Measurements from ENCODE around the gene RARRES1. TPM values are rescaled to one million over a fixed set of nuclear protein-coding genes. Genes with fewer than 3 reads are reported as not detected.
A peak's percentile ranks its signal among the peaks of the same experiment; 100 is the strongest.
"Not testable (repeated sequence)": the region's sequence is repeated elsewhere in the genome, so short reads cannot be mapped to it uniquely, and the experiment has no call there.

Gene RARRES1
- total and polyA plus RNA-seq, 3 experiments from 2014 or later: not detected

DNA sequence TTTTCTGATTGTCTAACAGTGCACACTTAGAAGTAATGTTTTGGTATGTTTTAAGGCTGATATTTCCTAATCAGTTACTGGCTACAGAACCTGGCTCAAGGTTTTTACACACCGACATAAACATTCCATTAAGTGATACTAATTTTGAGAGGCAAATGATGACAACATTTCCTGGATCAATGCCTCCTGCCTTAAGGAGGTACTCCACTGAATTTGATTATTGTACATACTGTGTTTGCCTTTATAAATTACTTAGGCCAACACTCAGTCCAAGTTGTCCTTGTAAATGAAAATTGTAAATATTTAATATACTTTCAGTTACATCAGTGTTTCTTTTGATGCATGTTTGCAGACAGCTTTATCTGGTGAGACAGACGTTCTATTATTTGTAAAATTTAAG, 35.6 kb downstream of the RARRES1 start:
- POLR2A ChIA-PET: no interaction called here
- CTCF ChIA-PET: interaction anchor here (1.3 kb wide), 1 partner anchor 31 kb away, joined by 3 read pairs; no protein-coding TSS in a partner anchor

DNA sequence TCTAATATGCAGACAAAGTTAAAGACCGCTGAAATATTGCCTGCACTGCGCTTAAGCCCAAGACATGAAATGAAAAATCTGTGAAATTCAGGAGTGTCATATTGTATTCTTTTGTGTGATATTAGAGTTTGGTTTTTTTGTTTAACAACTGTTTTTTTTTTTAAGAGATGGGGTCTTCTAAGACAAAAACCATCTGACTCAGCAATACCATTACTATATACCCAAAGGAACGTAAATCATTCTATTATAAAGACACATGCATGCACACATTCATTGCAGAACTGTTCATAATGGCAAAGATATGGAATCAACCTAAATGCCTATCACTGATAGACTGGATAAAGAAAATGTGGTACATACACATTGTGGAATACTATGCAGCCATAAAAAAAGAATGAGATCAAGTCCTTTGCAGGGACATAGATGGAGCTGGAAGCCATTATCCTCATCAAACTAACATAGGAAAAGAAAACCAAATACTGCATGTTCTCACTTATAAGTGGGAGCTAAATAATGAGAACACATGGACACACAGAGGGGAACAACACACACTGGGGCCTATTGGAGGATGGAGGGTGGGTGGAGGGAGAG, 38.3 kb downstream of the RARRES1 start:
- CTCF ChIA-PET; H3K36me3 ChIP-seq (ENCODE audit: insufficient read depth, low read length); POLR2A ChIA-PET; H3K9me3 ChIP-seq (ENCODE audit: low read length); H3K27me3 Mint-ChIP-seq; H3K4me3 ChIP-seq (ENCODE audit: low read length); DNase-seq; H3K4me1 ChIP-seq (ENCODE audit: insufficient read depth, low read length); H3K4me1 Mint-ChIP-seq; H3K4me3 Mint-ChIP-seq; H3K9me3 Mint-ChIP-seq; H3K27me3 ChIP-seq (ENCODE audit: insufficient read depth, low read length, poor library complexity, severe bottlenecking); H3K27ac ChIP-seq (ENCODE audit: low read depth, low read length): not testable (repeated sequence)
- Mint-ChIP-seq H3K27ac (peak overlapping the region in 1 of 8 donors; percentile 81), H3K36me3 (peaks cover 34 to 68% (median 36%) of the 10 kb centered on the region in 3 donors)

More for the DNA sequence above, 35.6 kb downstream of the RARRES1 start:
- H3K4me3 Mint-ChIP-seq: no peak overlapping the region
- no peak overlapping the region for H3K27ac Mint-ChIP-seq
- Histone ChIP-seq H3K27ac (ENCODE audit: low read depth, low read length) (no peak overlapping the region), H3K4me3 (ENCODE audit: low read length) (no peak overlapping the region), H3K9me3 (ENCODE audit: low read length) (no peaks in the 10 kb centered on the region), H3K36me3 (ENCODE audit: insufficient read depth, low read length) (peaks cover 3% of the 10 kb centered on the region), H3K27me3 (ENCODE audit: insufficient read depth, low read length, poor library complexity, severe bottlenecking) (no peaks in the 10 kb centered on the region), H3K4me1 (ENCODE audit: insufficient read depth, low read length) (no peaks in the 10 kb centered on the region)
- no peaks in the 10 kb centered on the region for H3K27me3 Mint-ChIP-seq
- DNase-seq: no peak
- peaks cover 0 to 4% (median 0%) of the 10 kb centered on the region in 5 donors for H3K9me3 Mint-ChIP-seq
- peaks cover 30 to 63% (median 32%) of the 10 kb centered on the region in 3 donors for H3K36me3 Mint-ChIP-seq
- H3K4me1 Mint-ChIP-seq: peaks cover 2 to 9% (median 7%) of the 10 kb centered on the region in 3 donors

GRCh38 chr3:158685159-158685558, 47.1 kb downstream of the RARRES1 start:
- Mint-ChIP-seq H3K9me3 (no peaks in the 10 kb centered on the region), H3K27me3 (no peaks in the 10 kb centered on the region), H3K27ac (no peak overlapping the region), H3K4me1 (peaks cover 0 to 2% (median 0%) of the 10 kb centered on the region in 3 donors), H3K36me3 (peaks cover 7 to 60% (median 18%) of the 10 kb centered on the region in 3 donors), H3K4me3 (no peak overlapping the region)
- DNase-seq: no peak
- POLR2A ChIA-PET: no interaction called here
- H3K27ac ChIP-seq (ENCODE audit: low read depth, low read length): no peak overlapping the region
- H3K9me3 ChIP-seq (ENCODE audit: low read length): no peaks in the 10 kb centered on the region
- peaks cover 10% of the 10 kb centered on the region for H3K36me3 ChIP-seq (ENCODE audit: insufficient read depth, low read length)
- H3K4me3 ChIP-seq (ENCODE audit: low read length): no peak overlapping the region
- no peaks in the 10 kb centered on the region for H3K27me3 ChIP-seq (ENCODE audit: insufficient read depth, low read length, poor library complexity, severe bottlenecking)
- CTCF ChIA-PET: no interaction called here
- no peaks in the 10 kb centered on the region for H3K4me1 ChIP-seq (ENCODE audit: insufficient read depth, low read length)

GRCh38 chr3:158683230-158683962, 48.9 kb downstream of the RARRES1 start:
- Histone ChIP-seq H3K27me3 (ENCODE audit: insufficient read depth, low read length, poor library complexity, severe bottlenecking) (no peaks in the 10 kb centered on the region), H3K9me3 (ENCODE audit: low read length) (no peaks in the 10 kb centered on the region), H3K4me3 (ENCODE audit: low read length) (no peak overlapping the region), H3K4me1 (ENCODE audit: insufficient read depth, low read length) (peaks cover 5% of the 10 kb centered on the region), H3K27ac (ENCODE audit: low read depth, low read length) (no peak overlapping the region), H3K36me3 (ENCODE audit: insufficient read depth, low read length) (peaks cover 10% of the 10 kb centered on the region)
- no peak for DNase-seq
- peak overlapping the region in 1 of 8 donors; percentile 40 for H3K27ac Mint-ChIP-seq
- POLR2A ChIA-PET: no interaction called here
- H3K36me3 Mint-ChIP-seq: peaks cover 2 to 62% (median 14%) of the 10 kb centered on the region in 3 donors
- H3K27me3 Mint-ChIP-seq: no peaks in the 10 kb centered on the region
- H3K4me3 Mint-ChIP-seq: no peak overlapping the region
- H3K4me1 Mint-ChIP-seq: no peaks in the 10 kb centered on the region
- H3K9me3 Mint-ChIP-seq: no peaks in the 10 kb centered on the region
- CTCF ChIA-PET: interaction anchor here (2.0 kb wide), 1 partner anchor 24 kb away, joined by 5 read pairs; no protein-coding TSS in a partner anchor

DNA sequence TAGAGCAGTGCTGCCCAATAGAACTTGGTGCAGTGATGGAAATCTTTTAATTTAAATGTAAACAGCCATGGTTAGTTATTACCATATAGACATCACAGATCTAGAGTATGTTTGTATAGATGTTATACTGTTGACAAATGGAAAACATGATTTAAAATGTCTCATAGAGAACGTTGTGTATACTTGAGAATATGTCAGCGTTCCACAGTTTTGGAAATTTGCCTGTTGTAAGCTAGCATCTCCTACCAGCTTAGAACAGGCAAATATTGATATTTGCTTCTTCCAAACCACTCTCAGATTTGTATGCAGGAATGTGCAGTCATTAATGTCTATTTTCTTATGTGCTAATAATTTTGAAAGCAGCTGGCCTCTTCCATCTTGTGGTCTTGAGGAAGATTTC, 51.4 kb downstream of the RARRES1 start:
- Histone ChIP-seq H3K4me1 (ENCODE audit: insufficient read depth, low read length) (peaks cover 5% of the 10 kb centered on the region), H3K36me3 (ENCODE audit: insufficient read depth, low read length) (peaks cover 10% of the 10 kb centered on the region), H3K27me3 (ENCODE audit: insufficient read depth, low read length, poor library complexity, severe bottlenecking) (no peaks in the 10 kb centered on the region), H3K4me3 (ENCODE audit: low read length) (no peak overlapping the region), H3K9me3 (ENCODE audit: low read length) (no peaks in the 10 kb centered on the region), H3K27ac (ENCODE audit: low read depth, low read length) (no peak overlapping the region)
- CTCF ChIA-PET: no interaction called here
- H3K27ac Mint-ChIP-seq: no peak overlapping the region
- no peaks in the 10 kb centered on the region for H3K27me3 Mint-ChIP-seq
- DNase-seq: no peak
- H3K9me3 Mint-ChIP-seq: no peaks in the 10 kb centered on the region
- H3K4me1 Mint-ChIP-seq: no peaks in the 10 kb centered on the region
- POLR2A ChIA-PET: no interaction called here
- H3K36me3 Mint-ChIP-seq: peaks cover 0 to 70% (median 22%) of the 10 kb centered on the region in 3 donors
- H3K4me3 Mint-ChIP-seq: no peak overlapping the region

DNA sequence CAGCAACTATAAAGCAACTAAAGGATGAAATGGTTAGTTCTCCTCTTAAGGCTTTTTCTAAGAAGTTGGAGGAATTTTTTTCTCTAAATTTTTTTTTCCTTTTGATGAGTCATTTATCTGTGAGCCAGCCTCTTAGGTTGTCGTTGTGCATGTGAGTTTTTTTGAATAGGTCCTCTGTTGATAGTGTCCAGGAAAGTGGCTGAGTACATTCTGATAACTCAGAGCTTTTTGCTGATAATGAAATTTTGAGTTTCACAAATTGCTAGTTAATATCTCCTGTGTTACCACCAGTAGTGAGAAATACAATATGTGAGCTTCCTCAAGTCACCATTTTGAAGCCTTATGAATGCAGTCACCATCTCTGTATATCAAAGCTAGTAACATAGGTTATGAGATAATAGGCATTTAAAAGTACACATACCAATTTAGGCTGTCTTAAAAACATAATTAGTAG, 52.7 kb downstream of the RARRES1 start:
- peak overlapping the region; percentile 25 for H3K27ac ChIP-seq (ENCODE audit: low read depth, low read length)
- DNase-seq: no peak
- CTCF ChIA-PET: no interaction called here
- H3K27me3 Mint-ChIP-seq: no peaks in the 10 kb centered on the region
- no peaks in the 10 kb centered on the region for H3K9me3 ChIP-seq (ENCODE audit: low read length)
- POLR2A ChIA-PET: no interaction called here
- no peak overlapping the region for H3K4me3 Mint-ChIP-seq
- H3K36me3 Mint-ChIP-seq: peaks cover 0 to 59% (median 19%) of the 10 kb centered on the region in 3 donors
- no peak overlapping the region for H3K27ac Mint-ChIP-seq
- no peaks in the 10 kb centered on the region for H3K9me3 Mint-ChIP-seq
- no peaks in the 10 kb centered on the region for H3K4me1 Mint-ChIP-seq
- no peaks in the 10 kb centered on the region for H3K27me3 ChIP-seq (ENCODE audit: insufficient read depth, low read length, poor library complexity, severe bottlenecking)
- no peak overlapping the region for H3K4me3 ChIP-seq (ENCODE audit: low read length)
- peaks cover 5% of the 10 kb centered on the region for H3K4me1 ChIP-seq (ENCODE audit: insufficient read depth, low read length)
- H3K36me3 ChIP-seq (ENCODE audit: insufficient read depth, low read length): peaks cover 2% of the 10 kb centered on the region

DNA sequence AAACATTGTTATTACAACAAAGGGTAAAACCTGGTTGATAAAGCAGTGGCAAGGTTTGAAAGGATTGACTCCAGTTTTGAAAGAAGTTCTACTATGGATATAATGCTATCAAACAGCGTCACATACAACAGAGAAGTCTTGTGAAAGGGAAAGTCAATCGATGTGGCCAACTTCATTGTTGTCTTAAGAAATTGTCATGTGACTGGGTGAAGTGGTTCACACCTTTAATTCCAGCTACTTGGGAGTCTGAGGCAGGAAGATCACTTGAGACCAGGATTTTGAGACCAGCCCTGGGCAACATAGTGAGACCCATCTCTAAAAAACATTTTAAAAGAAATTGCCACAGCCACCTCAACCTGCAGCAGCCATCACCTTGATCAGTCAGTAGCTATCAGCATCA, 53.6 kb downstream of the RARRES1 start:
- Mint-ChIP-seq H3K9me3 (no peaks in the 10 kb centered on the region), H3K4me1 (peaks cover 0 to 2% (median 0%) of the 10 kb centered on the region in 3 donors), H3K4me3 (no peak overlapping the region), H3K27me3 (no peaks in the 10 kb centered on the region), H3K36me3 (peaks cover 0 to 55% (median 16%) of the 10 kb centered on the region in 3 donors), H3K27ac (peak overlapping the region in 1 of 8 donors; percentile 24)
- no peak overlapping the region for H3K4me3 ChIP-seq (ENCODE audit: low read length)
- H3K4me1 ChIP-seq (ENCODE audit: insufficient read depth, low read length): peaks cover 5% of the 10 kb centered on the region
- no peaks in the 10 kb centered on the region for H3K9me3 ChIP-seq (ENCODE audit: low read length)
- H3K27me3 ChIP-seq (ENCODE audit: insufficient read depth, low read length, poor library complexity, severe bottlenecking): no peaks in the 10 kb centered on the region
- no peak for DNase-seq
- POLR2A ChIA-PET: no interaction called here
- H3K36me3 ChIP-seq (ENCODE audit: insufficient read depth, low read length): no peaks in the 10 kb centered on the region
- CTCF ChIA-PET: no interaction called here
- H3K27ac ChIP-seq (ENCODE audit: low read depth, low read length): peak overlapping the region; percentile 3

Data from CD8-positive, alpha-beta memory T cell (primary cell).